NB4 (cell line): ENCODE results near the gene PIWIL4.

ENCODE experiments used
- CTCF ChIP-seq: IDR thresholded peaks from one replicate; pipeline ENCODE4 v1.5.1; 2012; ENCODE audit warnings: low read depth, low read length
- MYC ChIP-seq: IDR thresholded peaks from 2 replicates; pipeline ENCODE4 v1.6.1; 2011; ENCODE audit warnings: low read depth, low read length
- POLR2A ChIP-seq: IDR thresholded peaks from 2 replicates; pipeline ENCODE4 v1.6.1; 2011; ENCODE audit warnings: mild to moderate bottlenecking; ENCODE audit not compliant: insufficient read length; ENCODE audit errors: extremely low read depth

- TF ChIP-seq CTCF (no peak), POLR2A (no peak), MYC (no peak)
Observed at GRCh38 chr11:94657629-94658028, 90.5 kb downstream of the PIWIL4 start.
